Right lobe of liver (tissue), 6 donors: ENCODE data around the gene ATAT1. TPM values are rescaled to one million over a fixed set of nuclear protein-coding genes. Genes with fewer than 3 reads are reported as not detected.
A peak's percentile ranks its signal among the peaks of the same experiment; 100 is the strongest.

Experiments used
- ATAC-seq, 4 donors: fragments of 200-7000 bp; cut with Tn5 transposase; one replicate each; pipeline ENCODE4 v1.9.1; 2020; ENCODE audit warnings: mild to moderate bottlenecking in 4 of 4, moderate library complexity in 4 of 4
- DNase-seq, 3 donors: peaks; one replicate each; pipeline ENCODE4 v3.0.0-alpha.2; 2020
- H3K27ac ChIP-seq, 3 donors: fragments of 200-600 bp; one replicate each; pipeline ENCODE4 v1.8.0; 2022
- H3K27me3 ChIP-seq, 2 donors: fragments of 200-600 bp; one replicate each; pipeline ENCODE4 v1.8.0; 2022
- H3K36me3 ChIP-seq, 4 donors: fragments of 200-600 bp; sonication (generic) in 1 of 4; one replicate each; pipeline versions ENCODE4 v1.5.1 to v1.8.0; 2017 to 2022; ENCODE audit warnings: control low read depth in 1 of 4
- H3K4me1 ChIP-seq, 4 donors: fragments of 200-600 bp; sonication (generic) in 1 of 4; one replicate each; pipeline versions ENCODE4 v1.5.1 to v1.8.0; 2017 to 2022; ENCODE audit warnings: control low read depth in 1 of 4
- H3K4me3 ChIP-seq, 3 donors: fragments of 200-600 bp; one replicate each; pipeline ENCODE4 v1.8.0; 2022
- H3K9me3 ChIP-seq, 4 donors: fragments of 200-600 bp; sonication (generic) in 1 of 4; one replicate each; pipeline versions ENCODE4 v1.5.1 to v1.8.0; 2017 to 2022; ENCODE audit warnings: control low read depth in 1 of 4
- CTCF ChIP-seq, 4 donors: fragments of 200-600 bp in 3 of 4; fragments of 450-650 bp in 1 of 4; IDR thresholded peaks; one replicate each; pipeline versions ENCODE4 v1.5.1 to v1.8.0; 2016 to 2022; ENCODE audit warnings: antibody characterized with exemption in 4 of 4, mild to moderate bottlenecking in 2 of 4
- POLR2A ChIP-seq: fragments of 450-650 bp; IDR thresholded peaks from one replicate; pipeline ENCODE4 v1.6.1; 2017; ENCODE audit warnings: antibody characterized with exemption, mild to moderate bottlenecking
- WGBS: methylation state at CpG from one replicate; pipeline ENCODE4 v1.1.6; 2018; ENCODE audit warnings: low coverage, low lambda C conversion rate; ENCODE audit not compliant: insufficient coverage; ENCODE audit errors: missing lambda C conversion rate; 5-methylcytosine and 5-hydroxymethylcytosine counted together
- intact Hi-C, 2 donors: fragments of 100-400 bp; cut with DNase I; formaldehyde crosslinking; loops; one replicate each; pipeline versions ENCODE4 v1.11.2 to v1.14.1; 2022
- long read RNA-seq: library from polyadenylated mRNA; unstranded; transcript quantifications from one replicate; pipeline ENCODE4 v2.0.0, GENCODE V29; 2019
- total RNA-seq, 6 experiments: library from RNA; depleted of rRNA in 2 of 6; stranded (reverse); fragments of >200 nt in 2 of 6; fragmentation: NEBNext Ultra II Directional in 3 of 6; extraction: Animal tissue kit (Norgen Biotek cat#: 25700) in 3 of 6; gene quantifications; one replicate each; pipeline versions ENCODE4 v1.1.0 to v1.2.4, GENCODE V29; 2016 to 2023
- donor health status: DM: no; HTN: yes; CAD: no.
- donor health status: DM: no; HTN: no; CAD: no.
- donor health status: DM: no; HTN: no; CAD: no.
- donor health status: DM: no; HTN: yes; CAD: no.
- donor health status: DM: no; HTN: yes; CAD: no.

The ATAT1 gene
- 1 to 10 TPM; 2.4 to 6.6 (median 4.4) TPM for total RNA-seq
- long read RNA-seq: 0 reads

GRCh38 chr6:30626484-30627366, at the start of gene ATAT1:
Gene ATAT1 (plus strand): TSS chr6:30626874.
- H3K4me3 ChIP-seq: peak within 1 kb of the TSS; percentile 49 to 63 (median 61)
- TF ChIP-seq CTCF (IDR thresholded peaks at IDR 0.05): peak in 3 of 4 donors; percentile 13 to 31 (median 29)
- peak; percentile 48 for TF ChIP-seq POLR2A
- intact Hi-C loops: loop anchor here (10.0 kb wide), 2 partner anchors 48 to 108 kb away; partner anchors contain the start of gene DHX16 (in 1 of the 2)
- peak within 1 kb of the TSS; percentile 74 to 84 (median 76) for H3K27ac ChIP-seq
- no peaks in the 10 kb centered on the region for H3K9me3 ChIP-seq
- 33% methylated on average over 5 of the region's 36 CpGs for WGBS
- no peaks in the 10 kb centered on the region for H3K27me3 ChIP-seq
- DNase-seq: peak; percentile 87 to 91 (median 91)
- ATAC-seq: peak; percentile 97 to 98 (median 98)
- H3K4me1 ChIP-seq: peaks cover 0 to 7% (median 3%) of the 10 kb centered on the region in 4 donors
- peaks cover 0 to 46% (median 16%) of the 10 kb centered on the region in 4 donors for H3K36me3 ChIP-seq

- Histone ChIP-seq H3K4me1 (peaks cover 0 to under 1% (median 0%) of the 10 kb centered on the region in 4 donors), H3K9me3 (no peaks in the 10 kb centered on the region), H3K4me3 (no peak overlapping the region), H3K27ac (no peak overlapping the region), H3K27me3 (no peaks in the 10 kb centered on the region), H3K36me3 (peaks cover 6 to 62% (median 38%) of the 10 kb centered on the region in 4 donors)
- TF ChIP-seq CTCF (IDR thresholded peaks at IDR 0.05) (no peak), POLR2A (no peak)
- ATAC-seq: no peak
- 98% methylated on average over 8 of the region's 8 CpGs for WGBS
- no peak for DNase-seq
- intact Hi-C loops: no loop called here
These were observed 48.6 kb upstream of the ATAT1 start for GRCh38 chr6:30578051-30578450.

GRCh38 chr6:30583921-30584320, 42.8 kb upstream of the ATAT1 start:
- ATAC-seq (no peak), DNase-seq (no peak)
- H3K4me1 ChIP-seq: no peaks in the 10 kb centered on the region
- H3K36me3 ChIP-seq: peaks cover 12 to 96% (median 57%) of the 10 kb centered on the region in 4 donors
- TF ChIP-seq CTCF (IDR thresholded peaks at IDR 0.05): no peak
- TF ChIP-seq POLR2A: no peak
- no peaks in the 10 kb centered on the region for H3K27me3 ChIP-seq
- intact Hi-C loops: no loop called here
- no peak overlapping the region for H3K4me3 ChIP-seq
- no peak overlapping the region for H3K27ac ChIP-seq
- WGBS: 63% methylated on average over 2 of the region's 5 CpGs
- H3K9me3 ChIP-seq: no peaks in the 10 kb centered on the region

GRCh38 chr6:30589754-30590358, 36.8 kb upstream of the ATAT1 start:
- Histone ChIP-seq H3K36me3 (peaks cover 6 to 64% (median 30%) of the 10 kb centered on the region in 4 donors), H3K4me3 (no peak overlapping the region), H3K27me3 (no peaks in the 10 kb centered on the region), H3K9me3 (no peaks in the 10 kb centered on the region), H3K27ac (no peak overlapping the region), H3K4me1 (no peaks in the 10 kb centered on the region)
- ATAC-seq: peak in 1 of 4 donors; percentile 16
- TF ChIP-seq POLR2A (no peak), CTCF (IDR thresholded peaks at IDR 0.05) (no peak)
- DNase-seq: no peak
- WGBS: 87% methylated on average over 9 of the region's 15 CpGs
- intact Hi-C loops: loop anchor here (5.0 to 10.0 kb wide), 2 partner anchors 43 to 45 kb away; no protein-coding TSS in a partner anchor
